PC-9 (cell line): Measurements from ENCODE around the gene MUC22.
"Not testable (repeated sequence)": the region's sequence is repeated elsewhere in the genome, so short reads cannot be mapped to it uniquely, and the experiment has no call there.

Source experiments
- EZH2 ChIP-seq: fragments of 200-600 bp; sonication (generic); IDR thresholded peaks from 2 replicates; pipeline ENCODE4 v1.8.0; 2017; ENCODE audit warnings: antibody characterized with exemption, low read depth
- TF ChIP-seq, protein P1 (sequence below): fragments of 200-600 bp; sonication (generic); conservative IDR thresholded peaks from 2 replicates; pipeline ENCODE4 v1.6.1; 2017; ENCODE audit warnings: mixed run types, antibody characterized with exemption, mild to moderate bottlenecking, moderate library complexity

DNA sequence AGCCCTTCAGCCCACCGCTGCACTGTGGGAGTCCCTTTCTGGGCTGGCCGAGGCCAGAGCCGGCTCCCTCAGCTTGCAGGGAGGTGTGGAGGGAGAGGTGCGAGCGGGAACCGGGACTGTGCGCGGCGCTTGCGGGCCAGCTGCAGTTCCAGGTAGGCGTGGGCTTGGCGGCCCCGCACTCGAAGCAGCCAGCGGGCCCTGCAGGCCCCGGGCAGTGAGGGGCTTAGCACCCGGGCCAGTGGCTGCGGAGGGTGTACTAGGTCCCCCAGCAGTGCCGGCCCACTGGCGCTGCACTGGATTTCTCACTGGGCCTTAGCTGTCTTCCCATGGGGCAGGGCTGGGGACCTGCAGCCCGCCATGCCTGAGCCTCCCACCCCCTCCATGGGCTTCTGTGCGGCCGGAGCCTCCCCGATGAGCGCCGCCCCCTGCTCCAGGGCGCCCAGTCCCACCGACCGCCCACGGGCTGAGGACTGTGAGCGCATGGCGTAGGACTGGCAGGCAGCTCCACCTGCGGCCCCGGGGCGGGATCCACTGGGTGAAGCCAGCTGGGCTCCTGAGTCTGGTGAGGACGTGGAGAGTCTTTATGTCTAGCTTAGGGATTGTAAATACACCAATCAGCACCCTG lies 10.5 kb downstream of the MUC22 start:
- TF ChIP-seq, protein P1, sequence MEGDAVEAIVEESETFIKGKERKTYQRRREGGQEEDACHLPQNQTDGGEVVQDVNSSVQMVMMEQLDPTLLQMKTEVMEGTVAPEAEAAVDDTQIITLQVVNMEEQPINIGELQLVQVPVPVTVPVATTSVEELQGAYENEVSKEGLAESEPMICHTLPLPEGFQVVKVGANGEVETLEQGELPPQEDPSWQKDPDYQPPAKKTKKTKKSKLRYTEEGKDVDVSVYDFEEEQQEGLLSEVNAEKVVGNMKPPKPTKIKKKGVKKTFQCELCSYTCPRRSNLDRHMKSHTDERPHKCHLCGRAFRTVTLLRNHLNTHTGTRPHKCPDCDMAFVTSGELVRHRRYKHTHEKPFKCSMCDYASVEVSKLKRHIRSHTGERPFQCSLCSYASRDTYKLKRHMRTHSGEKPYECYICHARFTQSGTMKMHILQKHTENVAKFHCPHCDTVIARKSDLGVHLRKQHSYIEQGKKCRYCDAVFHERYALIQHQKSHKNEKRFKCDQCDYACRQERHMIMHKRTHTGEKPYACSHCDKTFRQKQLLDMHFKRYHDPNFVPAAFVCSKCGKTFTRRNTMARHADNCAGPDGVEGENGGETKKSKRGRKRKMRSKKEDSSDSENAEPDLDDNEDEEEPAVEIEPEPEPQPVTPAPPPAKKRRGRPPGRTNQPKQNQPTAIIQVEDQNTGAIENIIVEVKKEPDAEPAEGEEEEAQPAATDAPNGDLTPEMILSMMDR = not testable (repeated sequence)
- not testable (repeated sequence) for TF ChIP-seq EZH2
